ENCODE data around the gene HPS1.

GRCh38 chr10:98456686-98457482 is 10.1 kb upstream of the HPS1 start:
- TF ChIP-seq CTCF (IDR thresholded peaks at IDR 0.05) (no peak), POLR2A (IDR thresholded peaks at IDR 0.05) (no peak)
